Panc1 (cell line): Measurements from ENCODE around the gene ANO2. TPM values are rescaled to one million over a fixed set of nuclear protein-coding genes. Genes with fewer than 3 reads are reported as not detected.

ENCODE experiments used
- ATAC-seq: fragments of 200-7000 bp; cut with Tn5 transposase; 2 replicates; pipeline ENCODE4 v1.9.1; 2020; ENCODE audit warnings: mild to moderate bottlenecking, moderate library complexity
- BruUV-seq: library from RNA; stranded (reverse); fragments of 400-500 nt; replicated peaks from 2 replicates; lab custom pipeline; 2021; lab: Mats Ljungman, UMichigan
- CTCF ChIA-PET: fragments of 300-600 bp; sonication (Branson Sonifier 250); formaldehyde crosslinking; loops from one replicate; lab custom pipeline; 2022; ENCODE audit warnings: antibody characterized with exemption; lab: Charles Lee
- POLR2A ChIA-PET: fragments of 300-600 bp; sonication (Branson Sonifier 250); formaldehyde crosslinking; loops from one replicate; lab custom pipeline; 2022; ENCODE audit warnings: antibody characterized with exemption; lab: Charles Lee
- DNase-seq: peaks from one replicate; pipeline ENCODE4 v3.0.0-alpha.2; 2010; ENCODE audit warnings: low read depth, low spot score
- H3K27ac ChIP-seq: 2 replicates; pipeline ENCODE4 v1.5.1; 2011; ENCODE audit warnings: mild to moderate bottlenecking, low read length, inconsistent platforms
- H3K27me3 ChIP-seq: fragments of 200-500 bp; sonication (Bioruptor generic); 2 replicates; pipeline ENCODE4 v1.6.0; 2014; ENCODE audit warnings: low read length, inconsistent platforms; ENCODE audit not compliant: control insufficient read depth, insufficient read depth
- H3K36me3 ChIP-seq: fragments of 200-500 bp; sonication (Bioruptor generic); 2 replicates; pipeline ENCODE4 v1.5.1; 2014; ENCODE audit warnings: inconsistent platforms, mild to moderate bottlenecking, low read length, moderate library complexity; ENCODE audit not compliant: control insufficient read depth, insufficient read depth
- H3K4me1 ChIP-seq: 2 replicates; pipeline ENCODE4 v1.5.1; 2011; ENCODE audit warnings: inconsistent platforms, mild to moderate bottlenecking, low read length, moderate library complexity; ENCODE audit not compliant: control insufficient read depth, insufficient read depth
- H3K4me3 ChIP-seq, 2 experiments: 2 replicates each; pipeline ENCODE4 v1.5.1; 2011 to 2012; ENCODE audit warnings: low read depth in 2 of 2, low read length in 2 of 2, mild to moderate bottlenecking in 2 of 2, inconsistent platforms in 1 of 2, moderate library complexity in 1 of 2
- H3K9me3 ChIP-seq: fragments of 200-500 bp; sonication (Bioruptor generic); 2 replicates; pipeline ENCODE4 v1.5.1; 2014; ENCODE audit warnings: low read depth, mild to moderate bottlenecking, inconsistent platforms, low read length, moderate library complexity; ENCODE audit not compliant: control insufficient read depth, insufficient read depth
- CTCF ChIP-seq: fragments of 450-650 bp; IDR thresholded peaks from 2 replicates; pipeline ENCODE4 v1.5.1; 2017; ENCODE audit warnings: mild to moderate bottlenecking
- POLR2AphosphoS5 ChIP-seq: IDR thresholded peaks from 2 replicates; pipeline ENCODE4 v1.6.1; 2012; ENCODE audit warnings: mild to moderate bottlenecking, low read depth, low read length, moderate library complexity
- REST ChIP-seq, 2 experiments: IDR thresholded peaks; 2 replicates each; pipeline ENCODE4 v1.6.1; 2011 to 2012; ENCODE audit warnings: low read depth in 2 of 2, control low read depth in 1 of 2, low read length in 1 of 2, mild to moderate bottlenecking in 1 of 2, moderate library complexity in 1 of 2; ENCODE audit not compliant: insufficient read depth in 1 of 2
- SIN3A ChIP-seq: IDR thresholded peaks from 2 replicates; pipeline ENCODE4 v1.6.1; 2012; ENCODE audit warnings: low read depth, mild to moderate bottlenecking, low read length, moderate library complexity, borderline replicate concordance; ENCODE audit not compliant: insufficient read depth
- TCF7L2 ChIP-seq: IDR thresholded peaks from 2 replicates; pipeline ENCODE4 v1.6.1; 2011; ENCODE audit warnings: mild to moderate bottlenecking, low read depth, low read length, inconsistent platforms
- in situ Hi-C: cut with HindIII; loops from 2 replicates; pipeline ENCODE4 v1.10.0; 2016; ENCODE audit warnings: low sequenced_read_pairs, low pct_unique_long_range_greater_than_20kb
- intact Hi-C: fragments of 100-400 bp; cut with micrococcal nuclease; formaldehyde crosslinking; loops from one replicate; pipeline ENCODE4 v1.10.0; 2022; ENCODE audit not compliant: unreplicated experiment
- total RNA-seq: library from RNA; stranded (reverse); gene quantifications from one replicate; pipeline ENCODE4 v1.2.1, GENCODE V29; 2021; ENCODE audit not compliant: unreplicated experiment

ANO2 gene
- total RNA-seq, 1 experiment from 2014 or later, result not detected

DNA sequence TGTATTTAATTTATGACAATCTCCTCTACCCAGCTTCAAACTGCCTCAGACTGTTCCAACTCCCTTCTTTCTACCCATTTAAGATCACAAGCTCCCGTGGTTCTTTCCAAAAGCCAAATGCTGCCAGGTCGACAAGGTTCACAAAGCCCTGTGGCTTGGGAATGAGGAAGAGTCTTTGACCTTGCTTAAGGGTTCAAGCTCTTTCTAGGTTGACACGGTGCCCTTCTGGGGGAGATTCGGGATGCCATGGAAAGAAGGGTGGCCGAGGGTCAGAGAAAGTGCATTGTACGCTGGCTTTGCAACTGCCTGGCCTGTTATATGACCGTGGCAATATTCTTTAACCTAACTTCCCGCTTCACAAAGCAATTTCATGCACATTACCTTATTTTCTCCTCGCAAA lies 239.3 kb downstream of the ANO2 start:
- Histone ChIP-seq H3K27me3 (no peaks in the 10 kb centered on the region), H3K36me3 (no peaks in the 10 kb centered on the region), H3K4me1 (no peaks in the 10 kb centered on the region), H3K4me3 (no peak overlapping the region), H3K9me3 (no peaks in the 10 kb centered on the region), H3K27ac (no peak overlapping the region)
- in situ Hi-C loops (no loop called here), intact Hi-C loops (no loop called here)
- ATAC-seq (no peak), DNase-seq (no peak)
- CTCF ChIA-PET, result no interaction called here
- BruUV-seq, result no TSS peak
- TF ChIP-seq CTCF (no peak), SIN3A (no peak)
- POLR2A ChIA-PET, result no interaction called here

- intact Hi-C loops, result no loop called here
- H3K4me3 ChIP-seq, result no peak overlapping the region
- H3K27ac ChIP-seq, result no peak overlapping the region
- DNase-seq (no peak), ATAC-seq (no peak)
- BruUV-seq, result no TSS peak
- no peaks in the 10 kb centered on the region for H3K4me1 ChIP-seq
- in situ Hi-C loops, result no loop called here
- TF ChIP-seq CTCF (no peak), REST (IDR thresholded peaks at IDR 0.05; ENCODE audit: insufficient read depth in 1 of 2, low read depth in 2 of 2, low read length in 1 of 2) (no peak), SIN3A (no peak), TCF7L2 (no peak), POLR2AphosphoS5 (no peak)
- no peaks in the 10 kb centered on the region for H3K9me3 ChIP-seq
- ChIA-PET CTCF (no interaction called here), POLR2A (no interaction called here)
- H3K36me3 ChIP-seq, result no peaks in the 10 kb centered on the region
- H3K27me3 ChIP-seq, result no peaks in the 10 kb centered on the region
Measured at GRCh38 chr12:5694759-5695409, 250.2 kb downstream of the ANO2 start.
